Stimulated activated CD4-positive, alpha-beta T cell treated with anti-CD3 and anti-CD28 coated beads, TNF-alpha, amount 100 ng/mL, for 24 hours (primary cell): ENCODE data around the gene TNRC6B.
"Not testable (repeated sequence)": the region's sequence is repeated elsewhere in the genome, so short reads cannot be mapped to it uniquely, and the experiment has no call there.

Source experiments
- DNase-seq, 3 experiments: peaks; one replicate each; pipeline ENCODE4 v3.0.0-alpha.2; 2020; ENCODE audit warnings: low read depth in 3 of 3

The TNRC6B gene

DNA sequence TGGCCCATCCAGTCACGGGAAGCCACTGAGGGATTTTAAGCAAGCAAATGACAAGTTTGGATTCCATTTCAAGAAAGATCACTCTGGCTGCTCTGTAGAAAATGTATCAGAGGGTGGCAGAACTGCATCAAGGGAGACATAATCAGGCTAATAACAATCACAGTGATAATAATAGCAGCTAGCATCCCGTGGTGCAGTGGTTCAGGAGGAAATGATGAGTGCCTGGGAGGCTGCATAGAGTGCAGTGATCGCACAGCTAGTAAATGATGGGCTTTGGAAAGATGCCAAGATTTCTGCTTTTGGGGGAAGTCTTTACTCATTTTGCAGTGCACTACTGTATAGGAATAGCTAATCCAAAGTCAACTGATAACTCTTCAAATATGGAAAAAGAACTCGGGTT is 35.8 kb downstream of the TNRC6B start:
- DNase-seq, result no peak

DNA sequence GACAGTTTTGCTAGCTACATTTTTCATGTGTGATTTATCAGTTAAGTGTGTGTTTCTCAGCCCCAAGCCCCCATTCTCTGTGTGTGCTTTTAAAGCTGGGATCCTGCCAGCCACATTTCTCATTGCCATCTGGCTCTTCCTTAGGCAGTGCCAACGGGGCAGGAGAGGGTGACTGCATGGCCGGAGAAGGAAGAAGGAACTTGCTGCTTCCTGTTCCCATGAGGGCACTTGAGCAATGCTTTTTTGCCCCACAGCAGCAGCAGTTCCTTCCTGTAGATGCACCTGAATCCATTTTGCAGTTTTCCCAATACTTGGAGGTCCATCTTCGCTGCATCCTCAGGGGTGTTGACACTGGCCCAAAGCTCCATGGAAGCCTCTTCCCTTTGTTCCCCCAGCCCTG is 37.5 kb downstream of the TNRC6B start:
- DNase-seq, result no peak

DNA sequence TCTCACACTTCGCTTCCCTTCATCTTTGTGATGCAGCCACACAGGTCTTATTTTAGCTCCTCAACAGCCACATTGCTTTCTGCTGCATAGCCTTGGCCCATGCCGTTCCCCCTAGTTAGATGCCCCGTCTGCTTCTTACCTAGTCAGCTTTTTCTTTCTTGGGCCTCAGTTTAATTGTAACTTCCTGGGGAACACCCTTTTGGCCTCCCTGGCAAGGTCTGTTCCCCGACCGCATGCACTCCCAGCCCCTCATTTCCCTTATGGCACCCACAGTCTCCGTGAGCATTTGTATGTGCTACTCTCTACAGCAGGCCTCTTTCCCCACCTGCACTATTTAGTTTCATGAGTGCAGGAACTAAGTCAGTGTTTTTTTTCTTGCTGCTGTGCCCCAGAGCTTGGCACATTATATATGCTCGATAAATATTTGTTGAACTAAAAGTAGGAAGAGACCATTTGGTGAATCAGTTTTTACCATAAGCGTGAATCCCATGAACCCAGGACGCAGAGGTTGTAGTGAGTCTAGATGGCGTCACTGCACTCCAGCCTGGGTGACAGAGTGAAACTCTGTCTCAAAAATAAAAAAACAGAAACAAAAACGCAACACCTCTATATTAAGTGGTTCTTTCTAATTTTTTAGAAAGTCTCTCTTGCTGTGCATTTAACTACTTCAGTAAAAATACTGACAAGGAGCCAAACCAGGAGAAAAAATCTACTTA is 38.5 kb downstream of the TNRC6B start:
- peak in 1 of 3 experiments; percentile 29 for DNase-seq

DNA sequence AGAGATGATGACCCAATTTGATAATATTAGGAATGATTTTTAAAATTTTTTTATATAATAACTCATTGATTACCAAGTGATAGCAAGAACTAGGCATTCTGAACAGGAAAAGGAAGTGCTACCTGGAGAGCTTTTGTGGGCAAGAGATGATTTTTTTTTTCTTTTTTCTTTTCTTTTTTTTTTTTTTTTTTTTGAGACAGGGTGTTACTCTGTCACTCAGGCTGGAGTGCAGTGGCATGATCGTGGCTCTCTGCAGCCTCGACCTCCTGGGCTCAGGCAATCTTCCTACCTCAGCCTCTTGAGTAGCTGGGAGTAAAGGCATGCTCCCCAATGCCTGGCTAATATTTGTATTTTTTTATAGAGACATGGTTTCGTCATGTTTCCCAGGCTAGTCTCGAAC is 40.4 kb downstream of the TNRC6B start:
- DNase-seq, result no peak

DNA sequence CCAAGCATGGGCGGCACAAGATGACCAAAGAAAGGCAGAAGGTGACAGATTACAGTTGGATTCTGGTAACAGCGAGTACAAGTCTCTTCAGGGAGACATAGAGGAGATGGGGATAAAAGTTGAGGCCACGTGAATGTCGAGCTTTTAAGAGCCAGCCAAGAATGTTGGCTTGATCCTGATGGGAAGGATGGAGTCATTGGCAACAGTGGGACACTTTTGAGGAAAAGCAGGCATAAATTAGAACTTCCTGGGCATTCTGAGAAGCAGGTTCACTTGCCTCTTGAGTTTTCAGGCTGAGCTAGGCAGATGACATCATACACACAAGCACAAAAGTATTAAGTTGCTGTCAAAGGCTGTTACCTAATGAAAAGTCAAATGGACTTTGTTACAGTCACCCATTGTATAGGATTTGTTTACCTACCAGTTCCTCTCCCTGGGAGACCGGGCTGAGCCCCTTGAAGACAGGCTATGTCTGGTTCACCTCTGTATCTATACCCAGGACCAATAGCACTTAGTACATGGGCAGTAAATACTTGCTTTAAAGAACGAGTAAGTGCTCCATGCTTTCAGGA is 41.1 kb downstream of the TNRC6B start:
- DNase-seq, result no peak

DNA sequence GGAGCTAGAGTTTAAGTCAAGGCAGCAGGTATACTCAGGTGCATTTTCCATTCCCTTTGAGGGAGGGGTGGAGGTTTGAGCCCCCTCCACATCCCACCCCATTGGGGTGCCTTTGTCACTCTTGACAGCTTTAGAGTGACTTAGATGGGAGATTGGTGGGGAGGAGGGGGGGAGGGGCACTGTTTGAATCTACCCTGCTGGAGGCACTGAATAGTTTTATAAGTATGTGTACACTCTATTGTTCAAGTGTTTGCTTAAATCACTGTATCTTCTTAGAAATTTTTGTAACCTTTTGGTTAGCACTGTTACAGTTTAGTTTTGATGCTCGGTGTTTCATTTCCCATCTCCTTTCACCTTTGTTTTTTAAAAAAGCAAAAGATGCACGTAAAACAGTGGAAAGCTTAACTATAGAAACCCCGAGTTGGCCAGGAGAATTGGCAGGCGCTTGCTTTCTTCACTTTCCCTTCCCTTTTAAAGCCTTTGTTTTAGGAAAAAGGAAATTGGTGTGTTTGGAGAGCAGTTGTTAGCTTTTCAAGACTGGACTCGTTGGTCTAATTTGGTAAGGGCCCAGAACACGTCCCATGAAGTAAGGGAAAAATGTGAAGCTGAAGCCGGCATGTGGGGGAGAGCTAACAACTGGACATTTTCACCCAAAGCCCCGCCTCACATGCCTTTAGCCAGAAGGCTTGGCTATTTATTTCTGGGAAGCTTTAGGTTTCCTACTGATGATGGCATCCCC is 42.8 kb downstream of the TNRC6B start:
- no peak for DNase-seq

- no peak for DNase-seq
These were observed 43.3 kb downstream of the TNRC6B start for GRCh38 chr22:40221055-40221414.

DNA sequence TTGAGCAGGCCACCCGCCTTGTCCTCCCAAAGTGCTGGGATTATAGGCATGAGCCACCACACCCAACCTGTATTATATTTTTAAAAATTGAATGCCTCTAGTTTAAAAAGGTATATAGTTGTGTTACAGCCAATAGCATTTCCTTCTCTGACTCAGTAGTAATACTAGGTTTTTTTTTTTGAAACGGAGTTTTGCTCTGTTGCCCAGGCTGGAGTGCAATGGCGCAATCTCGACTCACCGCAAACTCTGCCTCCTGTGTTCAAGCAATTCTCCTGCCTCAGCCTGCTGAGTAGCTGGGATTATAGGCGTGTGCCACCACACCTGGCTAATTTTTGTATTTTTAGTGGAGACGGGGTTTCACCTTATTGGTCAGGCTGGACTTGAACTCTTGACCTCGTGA is 45.3 kb downstream of the TNRC6B start:
- not testable (repeated sequence) for DNase-seq

DNA sequence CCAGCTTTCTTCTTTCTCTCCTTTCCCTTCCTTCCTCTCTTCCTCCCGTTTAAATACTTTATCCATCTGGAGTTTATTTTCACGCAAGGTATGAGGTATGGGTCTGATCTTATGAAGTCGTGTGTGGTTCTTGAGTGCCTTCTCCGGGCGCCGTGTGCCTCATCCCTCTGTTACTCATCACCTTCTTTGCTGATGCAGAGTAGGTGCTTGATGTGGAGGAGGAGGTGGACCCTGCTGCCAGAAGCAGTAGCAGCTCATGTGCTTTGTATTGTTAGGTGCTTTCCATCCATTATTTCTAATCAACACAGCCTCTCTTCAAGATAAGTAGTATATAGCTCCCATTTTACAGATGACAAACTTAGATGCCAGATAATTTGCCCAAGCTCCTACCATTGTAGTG is 47.0 kb downstream of the TNRC6B start:
- DNase-seq, result peak in 2 of 3 experiments; percentile 31 to 45

GRCh38 chr22:40226620-40227019 is 48.9 kb downstream of the TNRC6B start:
- no peak for DNase-seq

DNA sequence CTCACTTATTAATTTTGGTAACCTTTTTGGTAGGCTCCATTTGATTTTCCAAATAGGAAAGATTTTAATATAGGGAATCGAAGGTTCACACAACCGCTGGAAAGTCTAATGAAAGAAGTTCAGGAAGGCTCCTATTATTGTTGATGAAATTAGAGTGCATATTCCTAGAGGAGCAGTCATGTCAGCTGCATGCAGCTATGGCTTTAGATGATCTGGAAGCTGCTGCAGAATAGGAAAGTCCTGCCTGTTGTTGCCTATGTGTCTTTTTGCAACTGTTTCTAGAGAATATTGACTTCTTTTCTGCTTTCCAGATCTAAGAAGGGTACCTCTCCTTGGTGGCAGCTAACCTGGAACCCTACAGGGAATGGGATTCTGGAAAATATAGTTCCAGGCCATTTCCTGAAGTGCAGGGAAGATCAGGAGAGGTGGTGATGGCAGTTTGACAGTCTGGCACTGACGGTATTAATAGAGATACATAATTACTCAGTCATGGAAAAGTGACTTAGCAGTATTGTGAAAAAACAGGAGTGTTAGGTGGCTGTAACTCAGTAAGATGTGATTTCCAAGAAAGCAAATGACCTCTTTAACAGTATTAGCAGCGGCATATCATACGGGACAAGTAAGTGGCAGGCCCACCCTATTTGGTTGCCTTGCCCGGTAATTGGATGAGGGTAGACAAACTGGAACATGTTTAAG is 54.0 kb downstream of the TNRC6B start:
- no peak for DNase-seq

GRCh38 chr22:40232624-40233023 is 54.9 kb downstream of the TNRC6B start:
- no peak for DNase-seq

DNA sequence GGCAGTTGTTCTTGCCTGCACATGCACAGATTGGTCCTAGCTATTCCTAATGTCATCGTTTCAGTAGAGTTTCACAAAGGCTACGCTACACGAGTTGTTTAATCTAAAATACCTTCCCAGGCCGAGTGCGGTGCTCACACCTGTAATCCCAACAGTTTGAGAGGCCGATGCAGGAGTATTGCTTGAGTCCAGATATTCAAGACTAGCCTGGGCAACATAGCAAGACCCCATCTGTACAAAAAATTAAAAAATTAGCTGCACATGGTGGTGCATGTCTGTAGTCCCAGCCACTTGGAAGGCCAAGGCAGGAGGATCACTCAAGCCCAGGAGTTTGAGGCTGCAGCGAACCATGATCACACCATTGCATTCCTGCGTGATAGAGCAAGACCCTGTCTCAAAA is 56.2 kb downstream of the TNRC6B start:
- DNase-seq, result no peak

- no peak for DNase-seq
These were observed 56.9 kb downstream of the TNRC6B start for GRCh38 chr22:40234658-40235057.

DNA sequence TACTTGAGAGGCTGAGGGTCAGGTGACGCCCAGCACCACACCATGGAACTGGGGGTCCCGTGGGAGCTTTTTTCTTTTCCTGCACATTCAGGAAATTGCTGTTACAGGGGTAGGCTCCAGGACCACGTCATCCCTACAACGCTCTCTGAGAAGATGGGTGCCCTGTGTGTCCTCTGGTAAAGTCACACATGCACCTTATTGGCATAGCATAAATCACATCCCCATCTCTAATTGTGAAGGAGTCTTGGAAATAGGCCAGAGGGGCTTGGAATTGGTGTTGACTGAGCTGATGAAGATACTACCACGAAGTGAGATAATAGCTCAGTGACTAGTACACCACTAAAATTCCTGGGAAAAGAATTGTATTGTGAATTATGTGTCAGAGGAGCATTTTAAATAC is 57.6 kb downstream of the TNRC6B start:
- DNase-seq, result no peak

DNA sequence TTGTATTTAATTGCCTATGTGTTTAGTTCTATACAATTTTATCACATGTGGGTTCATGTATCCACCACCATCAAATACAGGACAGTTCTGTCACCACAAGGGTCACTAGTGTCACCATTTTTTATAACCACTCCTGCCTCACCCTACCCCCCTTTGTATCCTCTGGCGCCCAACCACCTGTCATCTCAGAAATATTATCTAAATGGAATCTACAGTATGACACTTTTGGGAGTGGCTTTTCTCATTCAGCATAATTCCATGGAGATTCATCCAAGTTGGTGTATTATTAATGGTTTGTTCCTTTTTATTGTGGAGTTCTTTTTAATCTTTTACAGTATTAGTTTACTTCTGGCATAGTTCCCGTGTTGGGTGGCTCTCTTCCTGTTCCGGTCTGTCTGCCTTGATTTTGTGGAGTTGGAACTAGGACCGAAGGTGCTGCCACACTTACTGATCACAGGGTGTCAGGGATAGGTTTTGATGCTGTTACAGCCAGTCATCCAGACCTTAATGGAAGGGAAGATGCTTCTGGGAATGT is 58.5 kb downstream of the TNRC6B start:
- DNase-seq, result no peak

GRCh38 chr22:40237241-40237640 is 59.5 kb downstream of the TNRC6B start:
- no peak for DNase-seq

DNA sequence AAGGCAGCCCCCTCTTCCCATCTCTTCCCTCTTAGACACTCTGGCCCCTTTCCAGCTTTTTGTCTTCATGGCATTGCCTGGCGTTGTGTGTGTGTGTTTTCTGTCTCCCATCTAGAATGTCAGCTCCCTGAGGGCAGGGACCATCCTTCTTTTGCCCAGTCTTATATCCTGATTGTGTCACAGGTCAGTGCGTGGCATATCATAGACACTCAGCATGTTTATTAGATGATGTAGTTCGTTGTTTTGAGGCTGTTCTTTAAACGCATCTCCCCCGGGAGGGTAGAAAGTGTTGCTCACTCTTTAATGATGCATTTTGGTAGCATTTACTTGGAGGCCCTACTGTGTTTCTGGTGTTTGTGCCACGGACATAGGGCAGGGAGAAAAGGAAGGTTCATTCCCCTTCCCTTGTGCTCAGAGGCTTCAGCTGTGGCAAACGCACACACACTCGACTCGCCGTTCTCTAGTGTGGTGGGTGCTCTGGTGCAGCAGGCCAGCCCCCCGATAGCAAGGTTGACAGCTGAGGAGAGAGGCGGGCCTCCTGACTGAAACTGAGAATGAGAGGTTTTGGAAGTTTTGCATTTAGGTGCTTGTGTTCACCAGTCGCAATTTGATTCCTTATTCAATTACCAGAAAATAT is 60.2 kb downstream of the TNRC6B start:
- DNase-seq, result no peak

DNA sequence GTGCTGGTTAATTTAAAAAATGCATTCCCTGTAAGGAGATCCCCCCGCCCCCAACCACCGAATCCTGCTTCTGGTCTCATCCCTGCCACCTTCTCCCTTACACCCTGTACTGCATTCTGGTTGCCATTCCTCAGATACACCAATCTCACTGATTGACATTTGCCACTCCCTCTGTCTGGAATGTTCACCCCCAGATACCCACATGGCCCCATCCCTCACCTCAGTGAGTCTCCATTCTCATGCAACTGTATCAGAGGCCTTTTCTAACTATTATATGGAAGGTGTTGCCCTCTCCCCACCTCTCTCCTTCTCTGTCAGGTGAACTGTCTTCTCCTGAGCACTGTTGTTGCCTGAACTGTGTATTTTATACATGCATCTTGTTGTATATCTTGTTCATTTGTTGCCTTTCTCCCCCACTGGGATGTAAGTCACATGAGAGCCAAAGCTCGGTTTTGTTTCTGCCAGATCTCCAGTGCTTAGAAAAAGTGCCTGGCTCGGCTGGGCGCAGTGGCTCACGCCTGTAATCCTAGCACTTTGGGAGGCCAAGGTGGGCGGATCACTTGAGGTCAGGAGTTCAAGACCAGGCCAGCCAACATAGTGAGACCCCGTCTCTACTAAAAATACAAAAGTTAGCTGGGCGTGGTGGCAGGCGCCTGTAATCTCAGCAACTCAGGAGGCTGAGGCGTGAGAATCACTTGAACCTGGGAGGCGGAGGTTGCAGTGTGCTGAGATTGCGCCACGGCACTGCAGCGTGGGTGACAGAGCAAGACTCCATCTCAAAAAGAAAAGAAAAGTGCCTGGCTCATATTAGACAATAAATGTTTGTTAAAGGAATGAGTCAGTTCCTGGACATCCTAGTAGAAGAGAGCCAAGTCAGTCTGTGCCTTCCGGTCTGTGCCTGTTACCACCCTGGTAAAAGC is 61.0 kb downstream of the TNRC6B start:
- no peak for DNase-seq

DNA sequence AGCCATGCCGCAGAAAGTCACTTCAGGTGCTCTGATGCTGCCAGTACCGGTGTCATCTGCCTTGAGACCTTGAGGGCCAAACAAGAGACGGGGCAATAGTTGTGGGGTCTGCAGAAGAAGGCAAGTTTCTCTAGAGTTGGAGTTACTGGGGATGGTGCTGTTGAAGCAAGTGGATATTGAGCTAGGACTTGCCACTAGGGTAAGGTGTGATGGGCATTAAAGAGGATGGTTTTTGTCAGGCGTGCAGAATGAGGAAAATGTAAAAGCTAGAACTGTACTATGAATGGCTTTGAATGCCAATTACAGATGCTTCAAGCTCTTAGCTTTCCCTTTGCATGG is 61.6 kb downstream of the TNRC6B start:
- DNase-seq, result no peak

DNA sequence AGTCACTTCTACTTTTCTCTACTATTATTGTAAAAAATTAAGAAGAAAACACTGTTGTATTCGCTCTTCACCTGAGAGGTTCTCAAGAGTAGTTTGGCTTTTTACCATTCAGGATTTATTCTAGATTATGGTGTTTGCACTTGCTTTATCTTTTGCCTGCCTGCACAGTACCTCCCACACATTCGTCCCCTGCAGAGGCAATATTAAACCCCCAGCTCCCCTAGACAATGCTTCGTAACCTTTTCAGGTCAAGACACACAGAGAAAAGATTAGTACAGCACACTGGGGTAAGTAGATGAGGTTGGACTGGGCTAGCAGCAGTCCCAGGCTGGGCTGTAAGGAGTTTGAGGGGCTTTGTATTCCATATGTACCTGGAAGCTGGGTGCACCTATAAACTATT is 62.4 kb downstream of the TNRC6B start:
- no peak for DNase-seq
